Right lobe of liver (tissue), 6 donors: ENCODE data around the gene P2RY8. TPM values are rescaled to one million over a fixed set of nuclear protein-coding genes. Genes with fewer than 3 reads are reported as not detected.
A peak's percentile ranks its signal among the peaks of the same experiment; 100 is the strongest.
"Not testable (repeated sequence)": the region's sequence is repeated elsewhere in the genome, so short reads cannot be mapped to it uniquely, and the experiment has no call there.

ENCODE experiments used
- ATAC-seq, 4 donors: fragments of 200-7000 bp; cut with Tn5 transposase; one replicate each; pipeline ENCODE4 v1.9.1; 2020; ENCODE audit warnings: mild to moderate bottlenecking in 4 of 4, moderate library complexity in 4 of 4
- DNase-seq, 3 donors: peaks; one replicate each; pipeline ENCODE4 v3.0.0-alpha.2; 2020
- H3K27ac ChIP-seq, 3 donors: fragments of 200-600 bp; one replicate each; pipeline ENCODE4 v1.8.0; 2022
- H3K27me3 ChIP-seq, 2 donors: fragments of 200-600 bp; one replicate each; pipeline ENCODE4 v1.8.0; 2022
- H3K36me3 ChIP-seq, 4 donors: fragments of 200-600 bp; sonication (generic) in 1 of 4; one replicate each; pipeline versions ENCODE4 v1.5.1 to v1.8.0; 2017 to 2022; ENCODE audit warnings: control low read depth in 1 of 4
- H3K4me1 ChIP-seq, 4 donors: fragments of 200-600 bp; sonication (generic) in 1 of 4; one replicate each; pipeline versions ENCODE4 v1.5.1 to v1.8.0; 2017 to 2022; ENCODE audit warnings: control low read depth in 1 of 4
- H3K4me3 ChIP-seq, 3 donors: fragments of 200-600 bp; one replicate each; pipeline ENCODE4 v1.8.0; 2022
- H3K9me3 ChIP-seq, 4 donors: fragments of 200-600 bp; sonication (generic) in 1 of 4; one replicate each; pipeline versions ENCODE4 v1.5.1 to v1.8.0; 2017 to 2022; ENCODE audit warnings: control low read depth in 1 of 4
- POLR2A ChIP-seq: fragments of 450-650 bp; IDR thresholded peaks from one replicate; pipeline ENCODE4 v1.6.1; 2017; ENCODE audit warnings: antibody characterized with exemption, mild to moderate bottlenecking
- WGBS: methylation state at CpG from one replicate; pipeline ENCODE4 v1.1.6; 2018; ENCODE audit warnings: low coverage, low lambda C conversion rate; ENCODE audit not compliant: insufficient coverage; ENCODE audit errors: missing lambda C conversion rate; 5-methylcytosine and 5-hydroxymethylcytosine counted together
- intact Hi-C, 2 donors: fragments of 100-400 bp; cut with DNase I; formaldehyde crosslinking; loops; one replicate each; pipeline versions ENCODE4 v1.11.2 to v1.14.1; 2022
- total RNA-seq, 6 experiments: library from RNA; depleted of rRNA in 2 of 6; stranded (reverse); fragments of >200 nt in 2 of 6; fragmentation: NEBNext Ultra II Directional in 3 of 6; extraction: Animal tissue kit (Norgen Biotek cat#: 25700) in 3 of 6; gene quantifications; one replicate each; pipeline versions ENCODE4 v1.1.0 to v1.2.4, GENCODE V29; 2016 to 2023
- TF ChIP-seq, protein P1 (sequence below), 4 donors: fragments of 200-600 bp in 3 of 4; fragments of 450-650 bp in 1 of 4; IDR thresholded peaks; one replicate each; pipeline versions ENCODE4 v1.5.1 to v1.8.0; 2016 to 2022; ENCODE audit warnings: antibody characterized with exemption in 4 of 4, mild to moderate bottlenecking in 2 of 4
- donor health status: DM: no; HTN: yes; CAD: no.
- donor health status: DM: no; HTN: no; CAD: no.
- donor health status: DM: no; HTN: no; CAD: no.
- donor health status: DM: no; HTN: yes; CAD: no.
- donor health status: DM: no; HTN: yes; CAD: no.

The P2RY8 gene
- total RNA-seq, 6 experiments from 2014 or later: 0.37 to 0.87 (median 0.73) TPM

GRCh38 chrX:1484638-1485019, 52.4 kb downstream of the P2RY8 start:
- TF ChIP-seq, protein P1, sequence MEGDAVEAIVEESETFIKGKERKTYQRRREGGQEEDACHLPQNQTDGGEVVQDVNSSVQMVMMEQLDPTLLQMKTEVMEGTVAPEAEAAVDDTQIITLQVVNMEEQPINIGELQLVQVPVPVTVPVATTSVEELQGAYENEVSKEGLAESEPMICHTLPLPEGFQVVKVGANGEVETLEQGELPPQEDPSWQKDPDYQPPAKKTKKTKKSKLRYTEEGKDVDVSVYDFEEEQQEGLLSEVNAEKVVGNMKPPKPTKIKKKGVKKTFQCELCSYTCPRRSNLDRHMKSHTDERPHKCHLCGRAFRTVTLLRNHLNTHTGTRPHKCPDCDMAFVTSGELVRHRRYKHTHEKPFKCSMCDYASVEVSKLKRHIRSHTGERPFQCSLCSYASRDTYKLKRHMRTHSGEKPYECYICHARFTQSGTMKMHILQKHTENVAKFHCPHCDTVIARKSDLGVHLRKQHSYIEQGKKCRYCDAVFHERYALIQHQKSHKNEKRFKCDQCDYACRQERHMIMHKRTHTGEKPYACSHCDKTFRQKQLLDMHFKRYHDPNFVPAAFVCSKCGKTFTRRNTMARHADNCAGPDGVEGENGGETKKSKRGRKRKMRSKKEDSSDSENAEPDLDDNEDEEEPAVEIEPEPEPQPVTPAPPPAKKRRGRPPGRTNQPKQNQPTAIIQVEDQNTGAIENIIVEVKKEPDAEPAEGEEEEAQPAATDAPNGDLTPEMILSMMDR (IDR thresholded peaks at IDR 0.05): no peak
- no peak for TF ChIP-seq POLR2A
- no peak overlapping the region for H3K4me3 ChIP-seq
- H3K36me3 ChIP-seq: no peaks in the 10 kb centered on the region
- H3K27ac ChIP-seq: no peak overlapping the region
- ATAC-seq (no peak), DNase-seq (no peak)
- H3K9me3 ChIP-seq: no peaks in the 10 kb centered on the region
- WGBS: 75% methylated on average over 2 of the region's 5 CpGs
- no peaks in the 10 kb centered on the region for H3K27me3 ChIP-seq
- H3K4me1 ChIP-seq: peaks cover 0 to 4% (median 0%) of the 10 kb centered on the region in 4 donors
- intact Hi-C loops: no loop called here

- Histone ChIP-seq H3K36me3 (no peaks in the 10 kb centered on the region), H3K9me3 (peaks cover 0 to 2% (median 0%) of the 10 kb centered on the region in 4 donors), H3K27ac (no peak overlapping the region), H3K4me1 (peaks cover 0 to 4% (median 0%) of the 10 kb centered on the region in 4 donors), H3K4me3 (no peak overlapping the region), H3K27me3 (no peaks in the 10 kb centered on the region)
- WGBS: 85% methylated on average over 13 of the region's 15 CpGs
- no peak for TF ChIP-seq POLR2A
- TF ChIP-seq, protein P1 (IDR thresholded peaks at IDR 0.05): no peak
- ATAC-seq (no peak), DNase-seq (peak in 1 of 3 donors; percentile 35)
- intact Hi-C loops: no loop called here
Measured at GRCh38 chrX:1483843-1484637, 52.9 kb downstream of the P2RY8 start.

GRCh38 chrX:1482530-1482928, 54.5 kb downstream of the P2RY8 start:
- H3K4me1 ChIP-seq, H3K27me3 ChIP-seq, H3K36me3 ChIP-seq, ATAC-seq, H3K27ac ChIP-seq, intact Hi-C loops, DNase-seq, H3K9me3 ChIP-seq, H3K4me3 ChIP-seq: not testable (repeated sequence)
- no CpG with 5 or more reads among the region's 2 CpGs for WGBS

DNA sequence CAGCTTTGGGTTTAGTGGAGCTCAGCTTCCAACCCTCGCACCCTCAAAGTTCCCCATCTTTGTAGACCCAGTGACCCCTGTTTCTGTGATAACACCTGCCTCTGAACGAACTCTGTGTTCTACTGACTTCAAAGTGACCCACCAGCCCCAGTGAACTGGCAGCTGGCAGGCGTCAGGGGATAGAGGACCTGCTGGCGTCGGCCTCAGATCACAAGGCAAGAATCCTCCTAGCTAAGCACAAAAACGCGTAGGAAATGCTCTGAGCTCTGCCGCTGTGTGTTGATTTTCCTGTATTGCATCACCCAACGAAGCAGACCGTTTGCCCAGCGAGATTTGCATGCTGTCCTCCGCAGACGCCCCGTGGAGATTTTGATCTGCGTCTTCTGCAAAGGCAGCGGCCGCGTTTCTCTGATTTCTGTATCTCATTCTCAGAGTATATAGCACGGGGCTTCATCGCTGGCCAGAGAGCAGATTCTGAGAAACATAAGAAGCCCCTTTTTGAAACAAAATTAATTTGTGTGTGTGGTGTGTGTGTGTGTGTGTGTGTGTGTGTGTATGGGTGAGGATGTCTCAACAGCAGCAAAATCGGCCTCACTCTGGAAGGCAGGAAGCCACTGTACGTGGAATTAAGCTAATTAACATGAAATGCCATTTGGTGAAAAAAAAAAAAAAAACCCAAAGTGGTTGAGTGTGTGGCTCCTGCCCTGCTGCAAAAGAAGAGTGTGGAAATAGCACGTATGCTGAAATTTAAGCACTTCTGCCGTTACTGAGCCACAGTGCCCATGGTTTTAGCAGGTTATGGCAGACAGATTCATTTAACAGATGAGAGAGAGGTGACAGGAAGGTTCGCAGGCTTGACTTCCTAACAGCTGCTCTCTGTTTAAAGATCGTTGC, 55.1 kb downstream of the P2RY8 start:
- WGBS: 3% methylated on average over 16 of the region's 26 CpGs

More for the DNA sequence above, 55.1 kb downstream of the P2RY8 start:
- TF ChIP-seq, protein P1 (IDR thresholded peaks at IDR 0.05): peak in 1 of 4 donors; percentile 8
- TF ChIP-seq POLR2A: no peak
- ATAC-seq (peak; percentile 93 to 97 (median 95)), DNase-seq (peak; percentile 76 to 82 (median 80))
- no peaks in the 10 kb centered on the region for H3K27me3 ChIP-seq
- H3K9me3 ChIP-seq: peaks cover 0 to 2% (median 0%) of the 10 kb centered on the region in 4 donors
- H3K27ac ChIP-seq: peak overlapping the region in 2 of 3 donors; percentile 48 to 66
- intact Hi-C loops: no loop called here
- H3K4me3 ChIP-seq: no peak overlapping the region
- H3K36me3 ChIP-seq: no peaks in the 10 kb centered on the region
- peaks cover 0 to 4% (median 0%) of the 10 kb centered on the region in 4 donors for H3K4me1 ChIP-seq
